Fibroblast of skin of right quadriceps (primary cell): Measurements from ENCODE around the gene OR2T35.

ENCODE experiments used
- DNase-seq: peaks from one replicate; pipeline ENCODE4 v3.0.0-alpha.2; 2013

Gene OR2T35

DNA sequence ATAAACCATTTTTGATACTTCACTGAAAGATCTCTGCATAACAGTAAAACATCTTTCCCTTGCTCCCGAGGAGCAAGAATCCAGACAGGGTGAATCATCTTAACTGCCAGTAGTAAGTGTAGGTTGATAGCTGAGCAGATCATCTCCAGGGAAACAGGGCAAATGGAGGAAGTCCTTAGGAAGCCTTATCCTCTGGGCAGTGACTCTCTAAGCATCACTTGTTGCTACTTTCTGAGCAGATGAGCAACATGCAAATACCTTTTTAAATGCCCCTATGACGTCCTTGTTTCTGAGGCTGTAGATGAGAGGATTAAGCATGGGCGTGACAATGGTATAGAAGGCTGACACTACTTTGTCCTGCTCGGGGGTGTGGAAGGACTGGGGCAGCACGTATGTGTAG lies 19.1 kb downstream of the OR2T35 start:
- no peak for DNase-seq

DNA sequence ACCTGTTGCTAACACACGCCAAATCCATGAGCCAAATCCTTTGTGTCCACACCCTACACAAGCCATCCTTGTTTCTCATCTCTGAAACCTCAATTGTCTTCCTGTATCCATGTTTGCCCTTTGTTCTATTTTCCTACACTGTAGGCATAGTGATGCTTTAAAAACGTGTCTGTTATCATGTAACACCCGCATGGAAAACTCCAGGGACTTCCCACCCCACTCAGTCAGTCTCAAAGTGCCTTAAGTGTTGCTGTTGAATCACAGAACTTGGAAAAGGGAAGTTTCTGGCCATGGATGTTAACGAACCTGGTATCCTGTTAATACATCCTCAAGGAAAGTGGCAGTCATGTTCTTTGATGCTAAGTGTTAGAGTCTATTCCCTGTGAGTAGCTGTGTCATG lies 19.9 kb downstream of the OR2T35 start:
- no peak for DNase-seq

DNA sequence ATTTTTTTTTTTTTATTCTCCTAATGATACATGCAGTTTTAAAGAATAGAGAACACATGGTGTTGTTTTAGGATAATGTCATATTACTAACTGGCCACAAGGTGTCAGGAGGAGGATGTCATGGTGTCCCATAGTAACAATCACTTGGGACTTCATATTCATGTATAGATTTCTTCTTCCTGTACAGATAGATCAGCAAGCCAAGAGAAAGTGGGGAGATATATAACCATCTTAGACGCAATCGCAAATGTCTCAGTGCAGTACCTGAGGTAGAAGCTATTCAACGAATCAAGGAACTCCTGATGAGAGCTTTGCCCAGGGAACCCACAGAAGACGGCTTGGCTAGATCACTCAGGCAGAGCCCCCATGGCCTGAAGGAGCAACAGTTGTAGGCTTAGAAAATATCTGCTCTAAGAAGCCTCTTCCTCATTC lies 22.5 kb downstream of the OR2T35 start:
- DNase-seq = no peak

DNA sequence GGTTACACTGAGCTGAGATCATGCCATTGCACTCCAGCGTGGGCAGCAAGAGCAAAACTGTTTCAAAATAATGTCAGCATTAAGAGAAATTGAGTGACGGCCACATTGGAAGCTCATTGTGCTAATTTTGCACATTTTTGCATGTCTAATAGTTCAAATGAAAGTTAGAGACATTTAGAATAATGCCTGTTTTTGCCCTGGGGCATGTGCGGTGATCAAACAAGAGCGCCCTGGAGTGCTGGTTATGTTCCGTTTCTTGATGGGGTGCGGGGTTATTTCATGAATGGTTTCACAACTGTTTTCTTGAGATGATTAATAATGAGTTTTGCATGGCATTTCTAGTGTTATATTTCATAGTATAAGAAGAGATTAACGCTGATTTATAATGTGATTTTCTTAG lies 23.3 kb downstream of the OR2T35 start:
- DNase-seq = no peak

DNA sequence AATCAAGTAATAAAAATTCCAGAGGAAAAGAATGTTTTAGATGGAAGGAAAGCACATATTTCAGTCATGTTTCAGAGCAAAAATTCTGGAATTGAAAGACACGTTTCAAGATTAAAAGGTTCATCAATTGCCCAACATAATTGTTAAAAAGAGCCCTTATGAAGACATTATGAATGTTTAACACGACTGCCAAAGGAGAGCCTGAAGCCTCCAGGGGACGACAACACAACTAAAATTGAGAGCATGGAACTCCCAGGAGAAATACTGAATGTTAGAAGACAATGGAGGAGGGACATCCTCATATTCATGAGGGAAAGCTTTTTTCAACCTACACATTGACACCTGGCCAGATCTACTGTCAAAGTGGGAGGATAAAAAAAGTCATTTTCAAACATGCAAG lies 26.2 kb downstream of the OR2T35 start:
- DNase-seq = no peak

DNA sequence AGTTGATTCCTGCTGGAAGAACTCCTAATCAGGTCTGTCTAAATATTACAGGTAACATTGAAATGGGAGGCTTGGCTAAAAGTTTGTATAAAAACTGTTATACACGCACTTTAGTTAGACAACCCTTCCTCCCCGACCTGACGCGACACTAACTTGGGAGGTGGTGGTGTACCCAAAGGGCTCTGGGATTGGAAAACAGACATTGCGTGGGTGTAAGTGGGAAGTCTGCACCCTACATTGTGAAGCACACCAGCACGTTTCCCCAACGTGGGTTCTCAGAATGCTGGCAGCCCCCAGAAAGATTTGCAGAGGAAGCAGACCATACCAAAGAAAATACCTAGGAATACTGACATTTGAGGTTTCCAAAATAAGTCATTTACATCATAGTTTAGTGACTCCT lies 27.0 kb downstream of the OR2T35 start:
- no peak for DNase-seq

DNA sequence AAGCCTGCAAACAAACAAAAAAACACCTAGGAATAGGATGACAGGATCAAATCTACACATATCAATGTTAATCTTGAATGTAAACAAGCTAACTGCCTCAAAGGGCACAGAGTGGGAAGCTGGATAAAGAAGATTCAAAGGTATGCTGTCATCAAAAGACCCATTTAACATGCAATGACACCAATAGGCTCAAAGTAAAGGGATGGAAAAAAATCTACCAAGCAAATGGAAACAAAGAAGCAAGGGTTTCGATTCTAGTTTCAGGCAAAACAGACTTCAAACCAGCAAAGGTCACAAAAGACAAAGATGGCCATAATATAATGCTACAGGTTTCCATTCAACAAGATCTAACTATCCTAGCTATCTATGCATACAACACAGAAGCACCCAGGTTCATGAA lies 31.3 kb downstream of the OR2T35 start:
- DNase-seq = no peak

DNA sequence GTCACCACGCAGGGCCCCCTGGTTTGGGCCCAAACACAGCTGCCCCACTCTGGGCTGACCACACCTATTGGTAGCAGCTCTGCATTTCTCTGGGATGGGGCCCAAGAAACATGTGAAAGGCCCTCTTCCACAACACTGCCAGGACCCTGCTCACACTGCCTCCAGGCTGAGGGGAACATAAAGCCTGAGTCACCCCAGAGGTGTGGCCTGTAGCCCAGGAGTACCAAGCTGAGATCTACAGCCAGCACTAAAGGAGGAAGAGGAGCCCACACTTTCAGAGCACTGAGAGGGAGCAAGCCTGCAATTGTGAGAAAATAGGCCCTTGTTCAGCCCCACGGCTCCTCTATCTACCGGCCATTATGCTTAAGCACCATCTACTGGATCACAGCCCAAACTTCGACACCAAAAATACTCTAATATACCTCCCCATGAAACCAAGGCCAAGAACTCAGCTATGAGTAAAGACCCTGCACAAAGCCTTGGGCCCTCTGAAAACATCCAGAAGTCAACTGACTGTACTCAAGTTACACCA lies 33.1 kb downstream of the OR2T35 start:
- no peak for DNase-seq

DNA sequence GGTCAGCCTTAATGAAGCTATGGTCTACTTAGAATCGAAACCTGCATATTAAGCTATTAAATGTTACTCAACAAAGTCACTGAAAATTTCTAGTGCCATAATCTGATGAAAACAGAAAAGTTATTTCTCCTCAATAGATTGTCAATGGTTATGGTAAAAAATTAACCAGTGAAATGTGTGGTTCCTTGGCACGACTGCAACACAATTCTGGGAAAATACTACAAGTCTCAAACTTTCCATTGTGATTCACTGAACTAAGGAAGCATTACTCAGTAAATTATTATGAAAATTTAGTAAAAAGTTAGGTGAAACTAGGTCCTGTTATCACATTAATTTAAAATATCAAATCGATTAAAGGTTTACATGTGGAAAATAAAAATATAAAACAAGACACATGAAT lies 34.8 kb downstream of the OR2T35 start:
- no peak for DNase-seq

DNA sequence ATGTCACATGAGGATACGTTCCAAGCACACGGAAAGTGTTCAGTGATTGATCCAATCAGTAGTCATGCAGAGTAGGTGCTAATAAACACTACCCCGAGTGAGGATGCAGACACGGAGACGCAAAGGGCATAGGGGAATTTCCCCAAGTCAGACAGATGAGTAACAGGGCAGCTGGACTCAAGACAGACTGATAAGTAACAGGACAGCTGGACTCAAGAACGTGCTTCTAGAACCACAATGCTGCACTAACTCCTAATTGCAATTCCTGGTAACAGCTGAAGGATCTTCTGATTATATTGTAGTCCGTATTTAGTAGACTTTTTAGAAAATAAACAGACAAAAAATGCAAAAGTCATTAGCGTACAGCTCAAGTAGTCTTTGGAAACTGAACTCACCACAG lies 45.7 kb downstream of the OR2T35 start:
- DNase-seq = no peak

DNA sequence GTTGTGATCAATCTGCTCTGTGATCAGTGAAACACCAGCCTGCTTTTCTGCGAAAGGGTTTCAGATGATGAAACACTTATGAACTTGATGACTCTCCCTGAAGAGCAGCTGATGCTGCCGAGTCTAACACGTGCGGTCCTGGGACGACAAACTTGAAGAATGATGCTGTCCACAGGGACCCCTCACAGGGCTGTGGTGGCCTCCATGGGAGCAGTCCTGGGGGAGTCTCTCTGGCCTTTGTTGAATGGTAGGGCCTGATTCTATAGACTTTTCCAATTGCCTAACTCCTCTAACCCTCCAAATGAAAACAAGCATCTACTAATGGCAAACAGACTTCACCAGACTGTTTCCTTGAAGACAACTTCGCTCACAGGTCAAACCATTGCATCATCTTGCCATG lies 47.5 kb downstream of the OR2T35 start, which contains the start of gene OR2T10:
TSS of gene OR2T10 (minus strand) at position 112 of the 400 bp plus-strand sequence. CDS start 3,932 bp downstream, outside the sequence.
- DNase-seq = no peak

DNA sequence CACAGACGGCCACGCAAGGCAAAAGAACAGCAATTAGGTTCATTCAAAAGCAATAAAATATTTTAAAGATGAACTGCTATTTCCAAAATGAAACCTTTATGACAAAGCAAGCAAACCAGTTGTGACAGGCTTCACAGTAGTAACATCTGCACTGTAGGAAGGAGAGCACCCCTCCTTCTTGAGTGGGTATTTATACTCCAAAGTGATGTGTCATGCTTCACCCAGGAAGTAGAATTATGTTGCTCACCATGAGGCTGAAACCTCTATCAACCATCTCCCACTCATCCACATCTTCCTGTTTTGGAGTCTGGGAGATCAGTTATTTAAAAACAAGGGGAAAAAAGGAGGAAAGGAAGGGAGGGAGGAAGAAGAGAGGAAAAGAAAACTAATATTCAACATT lies 48.5 kb downstream of the OR2T35 start:
- DNase-seq = no peak

DNA sequence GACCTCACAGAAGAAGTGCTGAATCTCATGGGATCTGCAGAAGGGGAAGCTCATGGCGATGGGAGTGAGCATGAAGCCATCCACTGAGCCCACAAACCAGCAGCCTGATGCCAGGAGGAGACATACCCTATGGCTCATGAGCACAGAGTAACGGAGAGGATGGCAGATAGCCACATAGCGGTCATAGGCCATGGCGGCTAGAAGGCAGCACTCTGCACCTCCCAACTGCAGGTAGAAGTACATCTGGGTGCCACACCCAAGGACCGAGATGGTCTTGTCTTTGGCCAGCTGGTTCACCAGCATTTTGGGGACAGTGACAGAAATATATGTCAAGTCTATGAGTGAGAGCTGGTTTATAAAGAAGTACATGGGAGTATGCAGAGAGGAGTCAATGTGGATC lies 51.9 kb downstream of the OR2T35 start:
- no peak for DNase-seq

DNA sequence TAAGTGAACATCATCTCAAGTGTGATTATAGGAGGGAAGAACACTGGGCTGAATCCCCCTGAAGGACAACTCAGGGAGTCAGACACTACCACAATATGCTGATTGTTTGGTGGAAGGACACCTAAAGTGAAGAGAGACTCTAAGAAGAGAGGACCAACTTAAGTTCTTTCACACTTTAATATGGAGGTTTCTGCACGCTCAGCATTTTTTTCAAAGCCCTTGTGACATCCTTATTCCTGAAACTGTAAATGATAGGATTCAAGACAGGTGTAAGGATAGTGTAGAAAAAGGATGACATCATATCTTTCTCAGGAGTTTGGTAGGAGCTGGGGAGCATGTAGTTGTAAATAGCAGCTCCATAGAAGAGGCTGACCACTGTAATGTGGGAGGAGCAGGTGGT lies 52.4 kb downstream of the OR2T35 start:
- DNase-seq = no peak

DNA sequence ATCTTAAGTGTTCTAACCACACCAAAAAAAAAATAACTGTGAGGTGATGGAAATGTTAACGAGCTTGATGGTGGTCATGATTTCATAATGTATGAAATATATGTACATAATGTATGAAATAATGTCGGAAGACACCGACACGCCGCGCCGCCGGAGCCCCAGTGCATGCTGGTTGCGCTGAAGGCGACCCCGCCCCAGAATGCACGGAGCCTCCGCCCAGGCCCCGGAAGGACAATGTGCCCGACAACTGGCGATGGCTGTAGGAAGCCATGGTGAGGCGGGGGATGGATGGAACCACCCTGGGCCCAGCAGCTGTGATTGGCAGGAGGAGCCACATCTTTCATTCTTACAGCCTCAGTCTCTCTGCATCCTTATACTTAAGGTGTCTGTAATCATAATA lies 55.0 kb downstream of the OR2T35 start:
- DNase-seq = no peak

DNA sequence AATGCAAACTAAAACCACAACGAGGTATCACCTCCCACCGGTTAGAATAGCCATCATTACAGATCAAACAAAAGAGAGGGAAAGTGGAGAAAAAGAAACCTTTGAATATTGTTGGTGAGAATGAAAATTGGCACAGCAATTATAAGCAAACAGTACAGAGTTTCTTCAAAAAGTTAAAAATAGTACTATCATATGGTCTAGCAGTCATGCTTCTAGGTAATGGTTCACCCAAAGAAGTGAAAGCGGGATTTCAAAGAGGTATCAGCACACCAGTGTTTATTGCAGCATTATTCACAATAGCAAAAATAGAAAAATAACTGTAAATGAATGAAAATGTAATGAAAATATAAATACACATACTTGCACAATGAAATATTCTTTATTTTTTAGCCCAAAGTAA lies 55.7 kb downstream of the OR2T35 start:
- DNase-seq = no peak
